Stomach (tissue), 4 donors: ENCODE results near the gene TEX19.

Experiments
- CTCF ChIP-seq, 7 experiments: fragments of 450-650 bp in 4 of 7; fragments of 200-600 bp in 3 of 7; sonication (generic) in 3 of 7; IDR thresholded peaks; one replicate each; pipeline ENCODE4 v1.5.1; 2016 to 2019; ENCODE audit warnings: antibody characterized with exemption in 7 of 7, control low read depth in 2 of 7, mild to moderate bottlenecking in 1 of 7
- EP300 ChIP-seq: sonication (generic); formaldehyde crosslinking; IDR thresholded peaks from one replicate; pipeline ENCODE4 v1.6.1; 2017; ENCODE audit warnings: antibody characterized with exemption
- POLR2A ChIP-seq, 4 donors: fragments of 450-650 bp; IDR thresholded peaks; one replicate each; pipeline ENCODE4 v1.6.1; 2016; ENCODE audit warnings: antibody characterized with exemption in 4 of 4, control low read depth in 2 of 4, mild to moderate bottlenecking in 1 of 4, moderate library complexity in 1 of 4

GRCh38 chr17:82377924-82378740, 19.1 kb downstream of the TEX19 start:
- no peak for TF ChIP-seq CTCF (IDR thresholded peaks at IDR 0.05)
- no peak for TF ChIP-seq POLR2A (IDR thresholded peaks at IDR 0.05)
- no peak for TF ChIP-seq EP300
